ENCODE measurements around the gene CKAP2L.

Gene CKAP2L

DNA sequence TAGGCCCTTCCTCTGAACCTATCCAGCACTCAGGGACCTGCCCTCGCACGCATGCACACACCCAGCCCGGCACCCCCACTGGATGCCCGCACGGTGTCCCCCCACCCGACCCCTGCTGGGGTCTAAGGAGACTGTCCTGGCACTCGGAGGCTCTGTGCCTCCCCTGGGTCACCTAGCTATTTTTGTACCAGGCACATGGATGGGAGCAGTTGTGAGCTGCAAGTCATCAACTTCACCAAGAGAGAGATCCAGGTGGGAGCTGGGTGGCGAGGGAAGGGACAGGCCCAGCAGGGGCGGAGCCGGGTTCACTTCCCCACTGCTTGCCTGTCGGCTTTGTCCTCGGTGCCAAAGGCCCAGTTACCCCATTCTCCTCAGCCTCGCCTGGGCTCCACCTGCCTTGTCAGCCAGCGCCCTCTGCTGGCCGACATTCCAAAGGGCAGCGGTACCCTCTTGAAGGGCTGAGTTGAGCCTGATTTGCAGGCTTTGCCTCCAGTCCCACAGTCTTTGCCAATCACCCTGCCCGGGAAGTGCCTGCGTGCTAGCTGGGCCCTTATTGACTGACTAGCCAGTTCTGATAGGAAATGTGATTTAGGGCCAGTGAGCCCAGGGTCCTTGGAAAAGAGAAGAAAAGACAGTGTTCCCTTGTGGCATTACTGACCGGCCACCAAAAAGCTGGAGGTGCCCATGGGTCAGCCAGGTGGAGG, 37.8 kb downstream of the CKAP2L start:
- TF ChIP-seq, protein P1, sequence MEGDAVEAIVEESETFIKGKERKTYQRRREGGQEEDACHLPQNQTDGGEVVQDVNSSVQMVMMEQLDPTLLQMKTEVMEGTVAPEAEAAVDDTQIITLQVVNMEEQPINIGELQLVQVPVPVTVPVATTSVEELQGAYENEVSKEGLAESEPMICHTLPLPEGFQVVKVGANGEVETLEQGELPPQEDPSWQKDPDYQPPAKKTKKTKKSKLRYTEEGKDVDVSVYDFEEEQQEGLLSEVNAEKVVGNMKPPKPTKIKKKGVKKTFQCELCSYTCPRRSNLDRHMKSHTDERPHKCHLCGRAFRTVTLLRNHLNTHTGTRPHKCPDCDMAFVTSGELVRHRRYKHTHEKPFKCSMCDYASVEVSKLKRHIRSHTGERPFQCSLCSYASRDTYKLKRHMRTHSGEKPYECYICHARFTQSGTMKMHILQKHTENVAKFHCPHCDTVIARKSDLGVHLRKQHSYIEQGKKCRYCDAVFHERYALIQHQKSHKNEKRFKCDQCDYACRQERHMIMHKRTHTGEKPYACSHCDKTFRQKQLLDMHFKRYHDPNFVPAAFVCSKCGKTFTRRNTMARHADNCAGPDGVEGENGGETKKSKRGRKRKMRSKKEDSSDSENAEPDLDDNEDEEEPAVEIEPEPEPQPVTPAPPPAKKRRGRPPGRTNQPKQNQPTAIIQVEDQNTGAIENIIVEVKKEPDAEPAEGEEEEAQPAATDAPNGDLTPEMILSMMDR (IDR thresholded peaks at IDR 0.05; ENCODE audit: control insufficient read depth, insufficient read depth, low read depth, low read length, missing control alignments) = peak; percentile 99
- DNase-seq (ENCODE audit: low read depth) = peak; percentile 67
- H3K4me3 ChIP-seq (ENCODE audit: control insufficient read depth, low read depth, low read length) = no peak overlapping the region

DNA sequence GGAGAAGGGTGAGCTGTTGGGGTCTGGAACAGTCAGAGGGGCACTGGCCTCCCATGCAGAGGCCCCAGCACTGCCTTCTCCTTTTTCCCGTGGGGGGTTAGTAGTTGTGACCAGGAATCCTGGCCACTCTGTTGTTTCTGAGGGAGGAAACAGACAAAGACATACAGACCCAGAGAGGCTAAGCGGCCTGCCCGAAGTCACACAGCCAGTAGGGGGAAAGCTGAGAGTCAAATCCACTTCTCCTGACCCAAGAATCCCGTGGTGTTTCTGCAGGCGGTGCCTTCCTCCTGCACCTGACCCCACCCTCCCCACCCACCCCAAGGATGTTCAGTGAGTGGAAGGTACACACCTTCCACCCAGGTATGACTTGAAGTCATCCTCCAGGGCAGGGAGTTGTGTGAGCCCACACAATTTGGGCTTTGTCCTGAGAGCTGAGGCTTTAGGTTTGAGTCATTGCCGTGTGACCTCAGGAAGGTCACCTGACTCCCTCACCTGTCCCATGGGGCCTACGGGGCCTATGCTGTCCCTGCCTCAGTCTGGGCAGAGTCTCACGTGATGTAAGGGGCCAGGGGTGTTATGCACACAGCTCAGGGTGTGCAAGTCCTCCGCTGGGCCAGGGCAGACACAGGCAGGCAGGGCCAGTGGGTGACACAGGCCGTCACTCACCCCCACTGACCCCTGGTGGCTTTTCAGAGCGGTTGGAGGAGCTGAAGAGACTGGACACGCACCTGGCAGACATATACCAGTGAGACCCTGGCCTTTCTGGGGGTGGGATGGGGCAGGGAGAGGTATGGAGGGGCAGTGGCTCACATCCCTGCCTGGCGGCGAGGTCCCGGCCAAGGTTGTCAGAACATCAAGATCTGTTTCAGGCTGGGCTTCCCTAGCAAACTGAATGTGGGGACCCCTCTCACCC, 38.6 kb downstream of the CKAP2L start:
- no peak overlapping the region for H3K4me3 ChIP-seq (ENCODE audit: control insufficient read depth, low read depth, low read length)
- no peak for DNase-seq (ENCODE audit: low read depth)
- TF ChIP-seq, protein P1 (IDR thresholded peaks at IDR 0.05; ENCODE audit: control insufficient read depth, insufficient read depth, low read depth, low read length, missing control alignments) = no peak

- DNase-seq (ENCODE audit: low read depth) = no peak
- TF ChIP-seq, protein P1 (IDR thresholded peaks at IDR 0.05; ENCODE audit: control insufficient read depth, insufficient read depth, low read depth, low read length, missing control alignments) = peak; percentile 51
- no peak overlapping the region for H3K4me3 ChIP-seq (ENCODE audit: control insufficient read depth, low read depth, low read length)
Observed at GRCh38 chr2:112724591-112725525, 39.6 kb downstream of the CKAP2L start.

DNA sequence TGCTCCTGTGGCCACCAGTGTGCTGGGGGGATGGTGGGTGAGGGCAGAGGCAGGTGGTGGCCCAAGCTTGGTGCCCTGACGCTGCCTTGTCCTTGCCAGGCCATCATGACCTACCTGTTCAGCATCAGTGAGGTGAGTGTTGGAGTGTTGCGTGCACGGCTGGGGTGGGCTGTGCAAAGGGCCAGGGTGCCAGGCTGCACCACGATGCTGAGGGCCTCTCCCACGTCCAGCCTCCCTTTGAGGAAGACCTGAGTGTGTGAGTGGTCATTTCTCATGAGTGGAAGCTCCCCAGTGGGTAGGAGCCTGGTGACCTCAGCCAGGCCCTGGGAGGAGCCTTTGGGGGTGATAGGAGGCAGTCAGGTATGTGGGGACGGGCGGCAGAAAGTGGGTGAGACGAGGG, 40.4 kb downstream of the CKAP2L start:
- TF ChIP-seq, protein P1 (IDR thresholded peaks at IDR 0.05; ENCODE audit: control insufficient read depth, insufficient read depth, low read depth, low read length, missing control alignments) = no peak
- DNase-seq (ENCODE audit: low read depth) = no peak
- no peak overlapping the region for H3K4me3 ChIP-seq (ENCODE audit: control insufficient read depth, low read depth, low read length)

GRCh38 chr2:112723547-112723940, 40.9 kb downstream of the CKAP2L start:
- TF ChIP-seq, protein P1 (IDR thresholded peaks at IDR 0.05; ENCODE audit: control insufficient read depth, insufficient read depth, low read depth, low read length, missing control alignments) = no peak
- no peak for DNase-seq (ENCODE audit: low read depth)
- no peak overlapping the region for H3K4me3 ChIP-seq (ENCODE audit: control insufficient read depth, low read depth, low read length)

Data from AG09309 (cell line).